ENCODE results near the gene VTA1.

The VTA1 gene

GRCh38 chr6:142266060-142266459 lies 119.0 kb downstream of the VTA1 start:
- no peak for DNase-seq (ENCODE audit: low read depth)

GRCh38 chr6:142271476-142271875 lies 124.4 kb downstream of the VTA1 start:
- no peak for DNase-seq (ENCODE audit: low read depth)
